ENCODE measurements around the gene CHN1.

CHN1 gene

DNA sequence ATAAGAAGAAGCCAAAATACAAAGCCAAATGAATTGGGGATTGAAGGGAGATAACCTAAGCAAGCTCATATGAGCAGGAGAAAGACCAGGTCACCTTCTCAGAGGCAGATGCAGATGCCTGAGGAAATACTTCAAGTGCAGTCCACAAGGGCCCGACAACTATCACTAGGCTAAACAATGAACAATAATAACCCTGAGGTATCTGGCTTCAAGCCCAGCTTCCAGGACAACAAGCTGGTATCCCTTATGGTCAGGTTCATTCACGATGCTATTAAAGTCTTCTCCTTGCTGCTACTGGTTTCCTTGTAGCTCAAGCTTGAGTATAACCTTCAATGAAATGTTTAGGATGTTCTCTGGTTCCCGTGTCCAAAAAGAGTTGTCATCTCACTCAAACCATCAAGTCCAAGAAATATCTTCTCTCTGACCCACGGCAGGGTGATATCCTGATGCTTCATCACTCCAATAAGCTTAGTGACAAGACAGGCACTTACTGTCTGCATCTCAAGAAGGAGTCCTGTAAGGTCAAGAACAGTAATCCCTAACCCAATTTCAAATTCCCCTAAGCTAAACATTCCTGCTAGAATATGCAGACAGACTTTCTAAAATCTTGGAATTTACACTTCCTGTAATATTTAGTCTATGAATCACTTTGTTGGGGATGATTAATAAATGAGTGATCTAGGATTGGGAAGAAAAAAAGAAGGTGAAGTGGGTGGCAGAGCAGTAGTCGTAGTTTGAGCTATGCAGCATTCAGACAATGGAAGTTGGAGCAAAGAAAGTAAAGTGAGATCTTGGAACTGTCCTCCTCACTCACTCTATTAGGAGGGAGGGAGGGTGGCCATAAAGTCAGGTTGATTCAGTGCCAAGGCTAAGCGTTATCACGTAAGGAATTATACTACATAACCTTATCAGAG lies 33.1 kb downstream of the CHN1 start:
- no peak for DNase-seq (ENCODE audit: low read depth in 3 of 3)

DNA sequence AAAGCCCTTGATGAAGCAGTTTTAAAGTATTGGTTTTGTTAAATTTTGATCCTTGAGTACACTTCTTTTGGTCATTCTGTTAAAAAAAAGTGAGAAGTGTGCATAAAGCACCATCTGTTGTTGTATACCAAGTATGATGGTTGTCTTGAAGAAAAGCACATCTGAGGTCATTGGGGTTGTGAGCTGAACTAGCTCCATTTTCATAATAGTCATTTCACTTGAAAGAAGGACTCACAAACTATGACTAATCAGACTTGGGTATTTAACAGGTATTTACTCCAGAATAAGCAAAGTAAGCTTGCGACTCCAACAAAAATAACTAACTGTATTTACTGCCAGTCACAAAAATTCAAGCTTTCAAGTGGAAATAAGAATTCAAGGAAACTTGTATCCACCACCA lies 35.1 kb downstream of the CHN1 start:
- DNase-seq (ENCODE audit: low read depth in 3 of 3), result no peak

DNA sequence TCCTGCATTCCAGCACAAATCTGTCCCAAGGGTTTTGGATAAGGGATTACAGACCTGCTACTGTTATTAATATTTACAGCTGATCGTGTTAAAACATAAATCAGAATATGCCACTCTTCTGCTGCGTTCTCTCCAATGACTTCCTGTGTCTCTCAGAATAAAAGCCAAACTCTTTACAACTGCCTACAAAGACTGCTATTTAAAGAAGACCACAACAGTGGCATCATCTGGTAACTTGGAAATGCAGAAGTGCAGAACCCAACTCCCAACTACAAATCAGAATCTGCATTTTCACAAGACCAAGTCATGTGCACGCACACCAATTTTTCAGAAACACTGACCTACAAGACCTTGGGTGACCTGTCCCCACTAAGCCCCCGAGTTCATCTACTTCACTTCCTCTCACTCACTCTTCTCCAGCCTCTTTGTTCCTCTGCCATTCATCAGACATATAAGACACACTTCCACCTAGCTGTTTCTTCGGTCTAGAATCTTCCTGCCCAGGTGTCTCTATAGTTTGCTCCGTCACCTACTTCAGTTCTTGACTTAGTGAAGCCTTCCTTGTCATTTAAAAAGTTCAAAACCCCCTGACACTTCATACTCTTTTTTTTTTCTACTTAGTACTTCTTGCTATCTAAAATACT lies 36.0 kb downstream of the CHN1 start:
- no peak for DNase-seq (ENCODE audit: low read depth in 3 of 3)

DNA sequence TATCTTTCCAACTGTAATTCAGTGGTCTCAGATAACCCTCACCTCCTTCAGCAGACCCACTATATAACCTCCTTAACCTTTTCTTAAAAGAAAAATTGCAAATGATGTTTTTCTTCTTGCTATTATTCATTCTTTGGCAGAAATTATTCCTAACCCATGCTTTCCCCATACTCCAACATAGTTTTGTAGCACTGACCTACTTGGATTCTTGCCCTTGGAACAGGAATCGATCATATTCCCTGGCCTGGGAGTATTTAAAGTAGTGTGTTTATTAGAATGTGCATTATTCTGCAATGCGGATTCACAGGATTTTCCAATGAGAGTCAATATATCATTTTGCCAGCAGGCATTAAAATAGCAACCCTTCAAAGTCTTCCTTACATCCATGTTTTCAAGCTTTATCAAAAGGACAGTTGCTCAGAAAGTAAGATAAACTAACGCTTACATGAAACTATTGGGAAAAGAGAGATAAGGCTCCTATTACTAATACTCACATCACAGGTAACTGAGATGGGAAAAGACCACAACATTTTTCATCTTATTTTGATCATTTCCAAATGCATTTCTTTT lies 37.4 kb downstream of the CHN1 start:
- DNase-seq (ENCODE audit: low read depth in 3 of 3), result no peak

DNA sequence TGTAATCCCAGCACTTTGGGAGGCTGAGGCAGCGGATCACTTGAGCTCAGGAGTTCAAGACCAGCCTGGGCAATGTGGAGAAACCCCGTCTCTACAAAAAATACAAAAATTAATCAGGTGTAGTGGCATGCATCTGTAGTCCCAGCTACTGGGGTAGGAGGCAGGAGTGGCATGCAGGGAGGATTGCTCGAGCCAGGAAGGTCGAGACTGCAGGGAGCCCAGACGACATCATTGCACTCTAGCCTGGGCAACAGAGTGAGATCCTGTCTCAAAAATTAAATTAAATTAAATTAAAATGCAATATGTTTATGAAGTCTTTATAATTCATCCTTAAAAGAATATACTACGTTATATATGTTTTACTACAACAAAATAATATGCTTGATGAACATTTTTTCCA lies 38.1 kb downstream of the CHN1 start:
- no peak for DNase-seq (ENCODE audit: low read depth in 3 of 3)

DNA sequence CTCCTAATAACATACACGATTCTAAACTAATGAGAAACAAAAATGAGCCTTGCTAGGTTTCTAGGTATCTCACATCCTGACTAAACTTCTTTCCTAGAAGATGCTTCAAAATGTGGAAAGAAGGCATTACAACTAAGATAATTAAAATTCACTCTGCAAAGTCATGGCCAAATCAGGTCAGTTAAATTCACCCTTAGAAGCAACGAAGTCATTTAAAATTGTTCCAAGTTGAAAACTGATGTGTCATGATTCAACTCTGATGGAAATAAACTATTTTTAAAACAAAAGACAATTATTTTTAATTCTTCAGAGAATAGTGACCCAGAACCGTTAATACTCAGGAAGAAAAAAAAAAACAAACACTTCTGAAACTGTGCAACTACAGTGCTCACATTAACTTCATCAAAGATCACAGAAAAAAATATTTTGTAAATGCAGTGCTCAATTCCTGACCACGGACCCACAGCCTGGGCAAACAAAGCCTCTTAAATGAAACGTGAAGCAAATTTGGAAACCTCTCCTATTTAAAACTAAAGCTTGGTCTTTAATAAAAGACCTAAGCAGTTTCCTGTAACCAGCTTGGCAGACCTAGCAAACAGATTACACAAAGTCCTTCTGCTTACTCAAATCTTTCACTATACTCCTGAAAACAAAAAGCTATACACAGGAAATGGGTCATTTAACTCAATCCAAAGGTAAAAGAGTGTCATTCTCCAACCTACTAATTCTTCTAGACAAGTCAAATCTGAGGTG lies 39.0 kb downstream of the CHN1 start:
- no peak for DNase-seq (ENCODE audit: low read depth in 3 of 3)

DNA sequence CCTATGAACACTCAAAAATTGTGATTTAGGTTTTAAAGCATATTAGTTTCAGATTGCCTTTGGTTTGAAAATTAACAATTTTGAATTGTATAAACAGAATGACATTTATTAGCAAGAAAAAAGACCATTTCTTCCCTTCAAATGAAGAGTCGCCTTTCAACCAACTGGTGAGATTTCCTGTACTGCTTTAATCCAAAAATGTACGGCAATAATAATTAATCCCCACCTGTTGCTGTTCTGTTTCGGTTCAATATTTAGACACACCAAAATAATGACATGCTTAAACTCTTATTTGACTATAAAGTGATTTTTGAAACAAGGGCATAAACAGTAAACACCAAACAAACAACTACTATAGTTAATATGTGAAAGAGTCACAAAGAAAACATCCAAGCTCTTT lies 39.6 kb downstream of the CHN1 start:
- no peak for DNase-seq (ENCODE audit: low read depth in 3 of 3)

DNA sequence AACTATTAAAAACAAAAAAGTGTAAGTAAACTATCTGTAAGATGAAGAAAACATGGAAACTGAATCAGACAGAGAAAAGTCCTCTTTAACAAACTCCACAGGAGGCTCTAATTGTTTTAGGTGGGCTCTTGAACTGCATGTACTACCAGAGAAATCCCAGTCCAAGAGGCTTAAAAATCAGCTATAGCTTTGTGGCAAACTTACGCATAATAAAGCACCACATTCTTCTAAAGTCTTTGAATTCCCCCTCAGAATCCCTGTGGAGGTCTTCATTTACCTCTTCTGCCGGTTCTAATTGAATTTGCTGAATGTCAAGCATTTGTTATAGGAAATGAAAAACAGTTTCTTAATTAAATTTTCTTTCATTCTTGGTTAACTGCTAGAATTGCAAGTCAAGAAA lies 40.8 kb downstream of the CHN1 start:
- DNase-seq (ENCODE audit: low read depth in 3 of 3), result no peak

DNA sequence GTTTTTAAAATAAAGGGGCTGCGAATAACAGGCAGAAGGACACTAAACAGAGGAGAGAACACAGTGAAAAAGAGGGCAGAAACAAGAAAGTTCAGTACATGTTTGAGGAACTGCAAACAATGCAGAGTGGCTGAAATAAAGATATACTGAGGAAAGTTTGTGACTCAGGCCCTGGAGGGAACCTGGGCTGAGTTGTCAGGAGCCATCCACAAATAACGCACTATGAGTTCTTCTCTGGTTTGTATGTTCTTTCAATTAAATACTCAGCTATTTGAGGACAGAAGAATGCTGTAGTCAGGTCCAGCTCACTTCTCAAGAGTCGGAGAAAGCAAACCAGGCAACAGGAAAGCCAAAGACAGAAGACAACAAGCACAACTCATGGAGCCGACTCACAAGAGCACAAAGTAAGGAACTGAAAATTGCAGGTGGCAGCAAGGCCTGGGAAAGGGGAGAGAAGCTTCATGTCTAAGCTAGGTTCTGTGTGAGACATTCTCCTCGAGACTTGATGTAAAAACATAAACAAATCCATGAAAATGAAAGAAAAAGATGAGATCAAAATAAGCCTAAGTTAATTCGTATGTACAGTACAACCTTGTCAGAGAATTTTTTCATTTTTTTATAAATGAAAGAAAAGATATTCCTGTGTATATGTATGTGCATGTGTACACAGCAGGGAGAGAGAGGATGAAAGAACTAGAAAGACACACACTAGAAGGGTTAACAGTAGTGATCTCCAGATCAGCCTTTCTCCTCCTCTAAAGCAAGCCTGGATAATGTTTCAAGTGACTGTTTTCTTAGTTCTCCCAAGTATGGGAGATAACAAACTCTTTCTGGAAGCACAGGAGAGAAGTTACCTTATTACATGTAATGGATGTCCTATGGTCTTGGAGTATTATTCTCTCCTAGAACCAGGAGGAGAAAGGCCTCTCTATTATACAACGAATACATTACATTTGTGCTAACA lies 41.5 kb downstream of the CHN1 start:
- no peak for DNase-seq (ENCODE audit: low read depth in 3 of 3)

DNA sequence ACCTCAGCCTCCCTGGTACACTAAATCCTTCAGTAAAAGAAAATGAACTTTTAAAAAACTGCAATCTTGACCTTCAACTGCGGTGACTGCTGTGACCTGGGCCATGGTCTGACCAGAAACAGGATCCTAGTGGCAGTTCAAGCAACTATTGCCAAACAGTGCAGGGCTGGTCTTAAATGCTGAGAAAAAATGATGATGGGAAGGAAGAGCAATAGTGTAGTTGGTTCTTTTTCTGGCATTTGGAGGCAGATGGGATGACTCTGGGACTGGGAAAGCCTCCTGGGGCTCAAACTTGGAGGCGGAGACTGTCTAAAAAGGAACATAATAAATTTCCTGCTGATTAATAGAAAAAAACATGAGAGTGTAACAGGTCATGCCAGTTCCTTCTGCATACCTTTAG lies 45.4 kb downstream of the CHN1 start:
- no peak for DNase-seq (ENCODE audit: low read depth in 3 of 3)

DNA sequence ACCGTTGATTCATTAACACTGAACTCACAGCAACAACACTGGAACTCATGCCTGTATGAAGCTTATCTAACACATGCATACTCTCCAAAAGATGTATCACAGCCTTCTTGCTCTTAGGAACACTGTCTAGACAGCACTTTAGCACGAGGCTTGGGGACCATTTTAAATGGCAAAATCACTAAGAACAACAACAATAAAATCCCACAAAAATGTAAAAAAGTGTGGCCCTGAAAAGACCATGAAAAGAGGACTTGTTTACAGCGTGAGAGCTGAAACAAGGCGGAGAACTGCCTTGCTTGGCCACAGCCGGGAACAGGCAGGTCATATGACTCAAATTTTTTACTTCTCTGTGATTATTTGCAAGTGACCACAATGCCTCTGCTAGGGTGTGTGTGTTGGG lies 48.1 kb downstream of the CHN1 start:
- no peak for DNase-seq (ENCODE audit: low read depth in 3 of 3)

DNA sequence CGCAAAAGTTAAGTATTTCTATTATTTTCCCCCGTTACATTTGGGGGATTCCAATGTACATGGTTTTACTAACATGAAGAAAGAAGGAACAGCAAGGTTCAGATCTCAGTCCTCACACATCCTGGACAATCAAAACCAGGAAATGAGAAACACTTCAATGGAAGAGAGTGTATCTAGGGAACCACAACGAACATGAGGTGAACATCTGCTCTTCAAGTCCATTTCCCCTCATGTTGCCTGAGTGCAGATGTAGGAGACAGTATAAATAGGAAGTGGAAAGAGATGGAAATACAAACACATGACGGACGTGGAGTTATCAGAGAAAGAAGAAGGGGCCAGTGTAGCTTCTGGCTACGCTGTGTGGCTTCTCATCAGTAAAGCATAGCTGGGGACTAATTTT lies 52.6 kb downstream of the CHN1 start:
- no peak for DNase-seq (ENCODE audit: low read depth in 3 of 3)

DNA sequence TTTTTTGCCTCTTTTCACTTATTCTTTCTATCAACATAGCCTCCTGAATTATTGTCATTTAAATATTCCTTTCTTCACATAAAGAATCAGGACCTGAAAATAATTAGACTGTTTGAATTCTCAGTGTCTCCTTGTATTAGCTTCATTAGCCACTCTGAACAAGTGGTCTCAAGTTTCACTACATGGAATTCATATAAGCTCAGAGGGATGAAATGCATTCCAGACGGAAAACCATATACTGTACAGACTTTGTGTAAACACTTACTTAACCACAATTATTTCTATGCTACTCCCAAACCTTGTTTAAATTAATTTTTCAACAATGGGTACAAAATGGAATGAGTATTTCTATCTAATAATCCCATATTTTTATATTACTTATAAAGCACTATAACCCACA lies 53.4 kb downstream of the CHN1 start:
- DNase-seq (ENCODE audit: low read depth in 3 of 3), result no peak

DNA sequence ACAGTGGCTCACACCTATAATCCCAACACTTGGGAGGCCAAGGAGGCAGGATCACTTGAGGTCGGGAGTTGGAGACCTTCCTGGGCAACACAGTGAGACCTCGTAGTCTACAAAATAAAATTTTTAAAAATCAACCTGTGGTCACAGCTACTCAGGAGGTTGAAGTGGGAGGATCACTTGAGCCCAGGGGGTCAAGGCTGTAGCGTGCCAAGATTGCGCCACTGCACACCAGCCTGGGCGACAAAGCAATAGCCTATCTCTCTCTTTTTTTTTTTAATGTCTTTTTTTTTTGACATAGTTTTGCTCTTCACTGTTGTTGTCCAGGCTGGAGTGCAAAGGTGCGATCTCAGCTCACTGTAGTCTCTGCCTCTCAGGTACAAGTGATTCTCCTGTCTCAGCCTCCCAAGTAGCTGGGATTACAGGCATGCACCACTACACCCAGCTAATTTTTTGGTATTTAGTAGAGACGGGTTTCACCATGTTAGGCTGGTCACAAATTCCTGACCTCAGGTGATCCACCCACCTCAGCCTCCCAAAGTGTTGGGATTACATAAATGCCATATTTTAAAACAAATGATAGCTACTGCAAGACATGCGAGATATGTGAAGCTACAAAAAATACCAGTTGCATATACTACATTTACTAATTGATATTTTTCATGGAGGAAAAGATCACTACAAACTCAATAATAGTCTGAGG lies 55.0 kb downstream of the CHN1 start:
- DNase-seq (ENCODE audit: low read depth in 3 of 3), result no peak

DNA sequence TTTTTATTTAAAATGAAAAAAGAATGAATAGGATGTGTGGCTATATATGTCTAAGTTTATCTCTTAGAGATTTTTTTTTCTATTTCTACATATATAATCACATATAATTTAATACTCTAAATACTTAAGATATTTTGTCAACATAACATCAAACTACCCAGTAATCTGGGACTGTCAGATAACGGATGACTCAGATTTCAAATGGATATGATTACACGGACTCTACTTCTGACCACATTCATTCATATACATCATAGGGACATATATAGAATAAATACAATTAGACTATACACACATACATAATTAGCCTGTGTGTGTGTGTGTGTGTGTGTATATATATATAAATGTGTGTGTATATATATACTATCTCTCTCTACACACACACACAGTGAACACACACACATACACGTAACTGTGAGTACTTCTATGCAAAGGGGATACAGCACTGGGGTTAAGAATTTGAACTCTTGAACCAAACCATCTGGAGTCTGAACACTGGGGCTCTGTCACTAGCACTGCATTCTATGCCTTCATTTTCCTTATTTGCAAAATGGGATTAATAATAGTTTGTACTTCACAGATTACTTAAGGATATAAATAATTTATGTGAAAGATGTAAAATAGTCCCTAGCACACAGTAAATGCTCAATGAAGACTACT lies 59.5 kb downstream of the CHN1 start:
- DNase-seq (ENCODE audit: low read depth in 3 of 3), result no peak

DNA sequence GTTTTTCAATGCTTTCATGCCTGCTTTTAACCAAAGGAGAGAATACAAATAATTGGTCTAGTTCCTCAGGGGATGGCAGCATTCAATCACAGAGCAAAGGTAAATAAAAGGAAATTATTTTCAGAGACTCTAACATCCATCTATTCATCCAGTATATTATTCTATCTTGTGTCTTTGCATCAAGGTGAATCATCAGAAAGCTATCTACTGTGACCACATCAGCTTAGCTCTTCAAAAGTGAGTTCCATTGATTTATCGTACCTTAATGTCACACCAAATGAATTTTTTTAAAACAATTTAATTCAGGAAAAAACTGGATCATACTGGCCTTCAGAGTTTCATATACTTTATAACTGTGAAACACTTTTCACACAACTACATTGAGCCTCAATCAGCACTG lies 66.1 kb downstream of the CHN1 start:
- no peak for DNase-seq (ENCODE audit: low read depth in 3 of 3)

DNA sequence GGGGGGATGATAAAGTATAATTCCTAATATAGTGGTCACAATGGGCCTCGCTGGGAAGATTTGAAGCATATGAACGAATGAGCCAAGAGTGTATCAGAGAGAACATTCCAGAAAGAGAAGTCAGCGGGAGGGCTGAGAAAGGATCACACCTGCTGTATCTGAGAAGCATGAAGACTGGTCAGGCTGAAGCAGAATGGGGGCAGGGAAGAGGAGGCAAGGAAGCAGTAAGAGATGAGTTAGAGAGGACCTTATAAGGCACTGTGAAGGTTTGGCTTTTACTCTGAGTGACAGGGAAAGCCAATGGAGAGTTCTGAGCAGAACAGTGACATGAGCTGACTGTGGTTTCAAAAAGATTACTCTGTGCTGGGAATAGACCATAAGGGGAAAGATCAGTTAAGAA lies 73.5 kb downstream of the CHN1 start:
- no peak for DNase-seq (ENCODE audit: low read depth in 3 of 3)

DNA sequence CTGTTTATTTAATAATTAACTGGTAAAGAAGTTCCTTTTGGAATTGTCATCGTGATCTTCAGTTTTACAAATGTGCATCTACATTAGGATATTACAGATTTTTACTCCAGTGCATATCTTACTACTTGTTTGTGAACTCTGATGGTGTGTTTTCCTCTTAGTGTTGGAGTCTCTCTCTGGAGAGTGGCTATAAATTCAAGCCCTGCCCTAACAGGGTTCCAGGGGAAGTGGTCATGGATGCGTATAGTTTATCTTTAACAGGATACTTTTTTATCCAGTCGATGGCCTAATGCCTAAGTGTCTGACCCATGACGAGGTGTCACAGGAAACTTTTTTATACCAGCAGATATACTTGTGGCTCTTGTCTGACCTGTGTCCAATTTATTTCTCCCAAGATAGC lies 75.4 kb downstream of the CHN1 start:
- no peak for DNase-seq (ENCODE audit: low read depth in 3 of 3)

DNA sequence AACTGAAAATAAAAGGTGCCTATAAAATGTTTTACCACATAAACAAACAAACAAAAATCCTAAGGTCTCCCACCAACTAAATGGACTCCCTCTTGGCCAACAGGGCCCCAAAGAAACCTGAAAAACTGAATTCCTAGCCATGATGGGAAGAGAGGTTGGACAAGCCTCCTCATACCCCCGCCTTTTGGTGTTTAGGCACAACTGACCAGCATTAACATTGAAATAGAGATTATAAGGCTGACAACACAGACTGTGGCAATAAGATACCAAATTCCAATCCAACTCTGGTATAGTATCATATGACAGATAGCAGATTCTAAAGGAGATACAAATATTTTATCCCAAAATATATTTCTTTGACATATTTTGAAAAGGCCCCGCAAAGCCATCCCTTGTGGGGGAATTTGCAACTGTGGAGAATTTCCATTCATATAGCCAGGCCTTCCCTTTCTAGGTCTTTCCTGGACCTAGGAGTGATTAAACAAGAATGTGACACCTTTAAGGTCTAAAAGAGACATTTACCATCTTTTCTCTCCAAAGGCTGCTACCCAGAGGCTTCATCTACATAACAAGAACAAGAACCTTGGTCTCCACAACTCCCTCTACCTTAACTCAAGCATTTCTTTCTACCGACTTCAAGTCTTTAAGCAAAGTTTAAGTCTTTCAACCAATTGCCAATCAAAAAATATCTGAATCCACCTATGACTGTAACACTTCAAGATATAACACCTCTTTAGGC lies 80.0 kb downstream of the CHN1 start:
- no peak for DNase-seq (ENCODE audit: low read depth in 3 of 3)

All from stimulated activated CD4-positive, alpha-beta T cell treated with anti-CD3 and anti-CD28 coated beads, TNF-alpha, amount 100 ng/mL, for 48 hours (primary cell).